HG03432 (cell line): ENCODE data around the gene CASP8.
"Not testable (repeated sequence)": the region's sequence is repeated elsewhere in the genome, so short reads cannot be mapped to it uniquely, and the experiment has no call there.

Source experiments
- ATAC-seq: cut with Tn5 transposase; IDR thresholded peaks from one replicate; pipeline ENCODE4 v1.9.1; 2021; ENCODE audit warnings: mild to moderate bottlenecking, moderate library complexity; ENCODE audit not compliant: unreplicated experiment

The CASP8 gene

DNA sequence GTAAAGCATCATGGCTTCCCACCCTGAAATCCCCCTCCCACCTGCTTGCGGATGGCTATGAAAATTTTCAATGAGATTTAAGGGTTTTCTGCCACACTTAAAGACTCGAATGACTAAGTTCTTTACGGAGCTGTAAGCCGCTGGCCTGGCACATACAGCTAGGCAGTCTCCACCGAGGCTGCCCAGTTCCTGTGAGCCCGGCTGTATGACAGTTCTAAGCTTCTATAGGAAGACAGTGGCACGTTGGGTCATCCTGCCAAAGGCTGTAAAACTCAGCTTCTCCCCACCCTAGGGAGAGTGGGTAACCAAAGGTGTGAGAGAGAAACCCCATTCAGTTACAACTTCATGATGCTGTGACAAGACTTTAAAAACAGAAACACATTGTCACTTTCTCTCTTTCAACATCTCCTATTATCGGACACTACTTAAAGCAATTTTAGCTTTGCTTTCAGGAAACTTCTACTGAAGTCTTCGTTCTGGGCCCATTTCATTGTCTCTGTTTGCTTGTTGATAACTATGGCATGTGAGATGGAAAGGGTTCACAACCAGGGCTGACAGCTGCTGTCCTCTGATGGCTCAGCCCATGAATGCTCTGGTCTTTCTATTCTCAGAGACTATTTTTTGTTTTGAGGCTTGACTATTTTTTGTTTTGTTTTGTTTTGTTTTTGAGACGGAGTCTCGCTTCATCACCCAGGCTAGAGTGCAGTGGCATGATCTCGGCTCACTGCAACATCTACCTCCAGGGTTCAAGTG is 7.1 kb downstream of the CASP8 start:
- no peak for ATAC-seq

DNA sequence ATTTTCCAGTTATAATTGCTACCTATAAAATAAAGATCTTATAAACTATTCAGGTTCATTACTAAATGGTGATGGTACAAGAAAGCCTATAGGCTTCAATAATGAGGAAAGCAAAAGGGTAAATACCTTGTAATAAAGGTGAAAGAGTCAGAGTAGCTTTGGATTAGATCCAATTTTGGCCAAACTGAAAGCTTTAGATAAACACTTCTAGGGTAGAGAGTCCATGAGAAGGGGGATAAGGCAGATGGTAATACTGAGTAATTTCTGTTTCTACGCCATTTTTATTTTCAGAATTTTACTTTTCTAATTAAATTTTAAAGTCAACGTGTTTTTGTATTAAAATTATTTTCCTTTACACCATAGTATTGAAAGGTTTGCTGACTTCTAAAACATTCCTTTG is 9.4 kb downstream of the CASP8 start:
- no peak for ATAC-seq

DNA sequence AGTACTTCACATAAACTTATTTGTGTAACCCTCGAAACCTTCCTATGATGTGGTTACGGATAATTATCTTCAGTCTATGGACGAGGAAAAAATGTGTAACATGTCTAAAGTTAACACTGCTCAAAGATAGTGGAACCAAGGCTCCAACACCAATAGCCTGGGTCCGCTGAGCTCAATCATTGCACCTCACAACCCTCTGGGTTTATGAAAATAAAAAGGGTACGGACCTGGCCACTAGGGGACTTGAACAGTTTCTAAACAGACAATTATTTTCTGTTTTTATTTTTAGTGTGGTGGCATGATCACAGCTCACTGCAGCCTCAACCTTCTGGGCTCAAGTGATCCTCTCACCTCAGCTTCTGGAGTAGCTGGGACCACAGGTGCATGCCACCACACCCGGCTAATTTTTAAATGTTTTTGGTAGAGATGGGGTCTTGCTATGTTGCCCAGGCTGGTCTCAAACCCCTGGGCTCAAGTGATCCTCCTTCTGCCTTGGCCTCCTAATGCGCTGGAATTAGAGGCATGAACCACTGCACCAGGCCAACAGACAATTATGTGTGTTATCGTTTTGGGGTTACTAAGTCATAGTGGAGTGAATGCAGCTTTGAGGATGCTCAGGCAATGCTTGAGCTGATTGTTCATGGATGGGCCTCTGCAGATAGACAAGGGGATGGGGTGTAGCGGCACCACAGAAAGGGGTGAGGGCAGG is 10.1 kb downstream of the CASP8 start:
- no peak for ATAC-seq

DNA sequence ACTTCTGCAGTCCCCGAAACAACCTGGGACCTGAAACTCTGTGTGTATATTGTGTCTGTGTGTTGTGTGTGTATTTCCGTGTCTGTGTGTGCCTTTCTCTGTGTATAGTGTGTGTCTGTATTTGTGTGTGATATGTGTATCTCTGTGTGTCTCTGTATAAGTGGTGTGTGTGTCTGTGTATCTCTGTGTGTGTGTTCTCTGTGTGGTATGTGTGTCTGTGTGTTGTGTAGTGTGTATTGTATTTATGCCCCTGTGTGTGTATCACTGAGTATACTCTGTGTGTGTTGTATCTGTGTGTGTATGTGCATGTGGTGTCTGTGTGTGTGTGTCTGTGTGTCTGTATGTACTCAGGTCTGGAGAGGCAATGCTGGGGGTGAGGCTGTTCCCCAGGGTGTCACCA is 11.6 kb downstream of the CASP8 start:
- ATAC-seq = no peak

DNA sequence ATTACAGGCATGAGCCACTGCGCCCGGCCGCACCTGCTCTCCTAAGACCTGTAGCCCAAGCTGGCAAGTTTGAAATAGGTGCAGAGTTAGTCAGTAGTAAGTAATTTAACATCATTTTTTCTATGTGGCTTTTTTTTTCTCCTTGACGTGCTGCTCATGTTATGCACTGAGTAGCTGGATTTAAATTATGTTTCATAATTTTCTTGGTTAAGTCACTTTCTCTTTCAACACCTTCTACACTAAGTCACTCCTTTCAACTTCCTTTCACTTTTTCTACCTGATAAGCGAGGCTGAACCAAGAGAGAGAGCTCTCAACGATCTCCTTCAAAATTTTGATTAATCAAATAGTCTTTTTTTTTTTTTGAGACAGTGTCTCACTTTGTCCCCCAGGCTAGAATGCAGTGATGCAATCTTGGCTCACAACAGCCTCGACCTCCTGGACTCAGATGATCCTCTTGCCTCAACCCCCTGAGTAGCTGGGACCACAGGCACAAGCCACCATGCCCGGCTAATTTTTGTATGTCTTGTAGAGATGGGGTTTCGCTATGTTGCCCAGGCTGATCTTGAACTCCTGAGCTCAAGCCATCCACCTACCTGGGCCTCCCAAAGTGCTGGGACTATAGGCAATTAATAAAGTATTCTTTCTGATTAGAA is 13.1 kb downstream of the CASP8 start:
- ATAC-seq = no peak

DNA sequence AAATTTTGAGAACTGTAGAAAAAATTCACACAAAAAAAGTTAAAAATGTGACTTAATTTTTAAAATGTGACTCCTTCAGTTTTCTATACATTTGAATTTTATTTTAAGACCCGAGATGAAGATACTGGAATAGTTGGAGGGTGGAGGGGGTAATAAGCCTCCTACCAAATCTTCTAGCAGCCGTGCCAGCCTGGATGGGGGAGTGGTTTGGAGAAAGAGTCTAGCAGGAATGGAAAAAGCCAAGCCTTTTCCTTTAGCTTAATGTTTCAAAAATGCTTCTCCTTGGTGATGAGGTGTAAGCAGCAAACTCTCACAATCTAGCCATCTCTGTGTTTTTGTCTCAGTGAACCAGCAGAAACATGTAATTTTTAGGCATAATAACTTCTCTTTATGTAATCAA is 14.7 kb downstream of the CASP8 start:
- ATAC-seq = no peak

DNA sequence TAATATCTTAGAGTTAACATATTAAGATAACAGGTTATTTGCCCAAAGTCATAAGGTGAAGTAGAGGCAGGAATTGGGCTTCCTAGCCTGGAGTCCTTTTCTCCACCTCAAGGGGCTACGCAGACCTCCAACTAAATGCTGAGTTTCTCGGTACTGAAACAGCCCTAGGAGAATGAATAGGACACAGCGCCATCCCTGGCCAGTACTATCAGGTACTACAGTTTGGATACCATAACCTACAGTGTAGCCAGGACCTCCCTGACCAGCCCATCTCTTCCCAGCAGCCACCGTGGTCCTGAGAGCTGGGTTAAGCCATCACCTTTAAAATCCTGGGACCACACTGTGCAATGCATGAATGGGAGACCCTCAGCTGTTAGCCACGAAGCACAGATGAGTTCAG is 15.7 kb downstream of the CASP8 start:
- no peak for ATAC-seq

DNA sequence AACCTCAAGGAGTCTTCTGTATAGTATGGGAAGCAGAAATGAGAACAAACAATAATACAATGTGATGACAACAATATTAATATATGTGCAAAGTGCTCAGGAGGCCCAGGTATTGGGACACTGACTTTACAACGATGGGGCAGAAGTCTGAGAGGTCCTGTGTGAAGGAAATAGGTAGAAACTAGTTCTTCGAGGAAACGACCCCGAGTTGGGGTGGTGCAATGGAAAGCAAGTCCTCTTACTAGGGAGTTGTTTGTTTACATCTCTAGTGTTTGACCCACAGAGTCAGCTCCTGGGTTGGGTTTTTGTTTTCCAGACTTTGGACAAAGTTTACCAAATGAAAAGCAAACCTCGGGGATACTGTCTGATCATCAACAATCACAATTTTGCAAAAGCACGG is 16.2 kb downstream of the CASP8 start:
- no peak for ATAC-seq

DNA sequence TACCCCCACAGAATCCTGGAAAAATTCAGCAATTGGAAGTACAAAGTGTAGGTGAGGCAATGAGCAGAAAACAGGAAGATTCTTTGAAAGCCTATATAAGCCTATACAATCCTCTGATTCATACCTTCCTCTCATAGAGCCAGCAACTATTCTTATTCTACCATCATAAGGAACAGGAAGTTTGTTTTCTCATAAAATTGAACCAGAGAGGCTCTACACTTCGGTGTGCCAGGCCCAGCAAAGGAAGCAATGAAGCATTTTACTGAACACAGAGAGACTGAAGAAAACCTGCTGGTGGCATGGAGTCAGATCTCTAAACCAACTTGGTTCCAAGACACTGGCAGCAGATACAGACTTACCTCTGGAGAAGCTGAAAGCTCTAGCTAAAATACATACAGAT is 18.7 kb downstream of the CASP8 start:
- no peak for ATAC-seq

DNA sequence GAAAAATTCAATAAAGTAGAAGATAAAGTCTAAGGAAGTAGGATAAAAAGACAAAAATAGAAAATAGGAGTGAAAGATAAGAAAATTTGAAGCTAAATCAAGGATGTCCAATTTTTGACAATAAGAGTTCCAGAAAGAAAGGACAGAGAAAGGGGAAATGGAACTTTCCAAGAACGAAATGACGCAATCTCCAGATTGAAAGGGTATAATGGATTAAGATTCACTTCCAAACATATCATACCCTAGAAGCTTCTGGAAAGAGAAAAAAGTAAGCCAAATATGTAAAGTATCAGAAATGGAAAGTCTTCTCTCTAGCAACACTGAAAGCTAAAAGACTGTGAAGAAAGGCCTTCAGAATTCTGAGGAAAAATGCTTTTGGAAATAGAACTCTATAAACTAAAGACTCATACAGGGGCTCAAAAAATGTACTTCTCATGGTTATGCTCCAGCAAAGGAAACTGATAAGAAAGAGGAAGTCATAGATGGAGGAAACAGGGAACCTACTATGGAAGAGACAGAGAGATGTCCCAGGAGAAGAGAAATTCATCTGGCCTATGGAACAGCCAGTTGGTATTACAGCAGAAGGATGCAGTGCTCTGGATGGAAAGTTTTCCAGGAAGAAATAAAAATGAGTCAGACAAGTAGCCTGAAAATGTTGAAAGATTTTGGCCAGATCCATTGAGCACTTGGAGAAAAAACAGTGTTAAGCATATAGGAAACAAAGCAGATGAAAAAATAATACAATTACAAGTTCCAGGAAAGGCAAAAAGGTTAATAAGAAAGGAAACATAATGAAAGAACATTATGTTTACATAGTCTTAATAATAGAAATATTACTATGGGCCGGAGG is 20.1 kb downstream of the CASP8 start:
- no peak for ATAC-seq

DNA sequence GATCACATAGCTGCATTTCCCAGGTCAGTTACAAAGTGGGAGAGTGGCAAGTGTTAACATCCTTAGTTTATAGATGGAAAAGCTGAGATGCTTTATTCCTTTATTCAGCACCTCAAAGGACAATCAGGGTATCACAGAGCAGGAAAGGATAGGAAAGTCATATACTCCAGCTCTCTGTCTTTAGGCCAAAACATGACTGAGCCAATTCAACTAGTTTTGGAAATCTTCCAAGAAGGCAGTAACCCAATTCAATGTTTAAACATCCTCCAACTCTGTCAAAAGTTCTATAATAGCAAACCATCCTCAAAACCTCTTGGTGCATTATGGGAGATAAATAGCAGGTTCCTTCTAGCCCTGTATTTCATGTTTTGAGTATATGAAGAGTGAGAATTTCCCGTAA is 25.2 kb downstream of the CASP8 start:
- no peak for ATAC-seq

DNA sequence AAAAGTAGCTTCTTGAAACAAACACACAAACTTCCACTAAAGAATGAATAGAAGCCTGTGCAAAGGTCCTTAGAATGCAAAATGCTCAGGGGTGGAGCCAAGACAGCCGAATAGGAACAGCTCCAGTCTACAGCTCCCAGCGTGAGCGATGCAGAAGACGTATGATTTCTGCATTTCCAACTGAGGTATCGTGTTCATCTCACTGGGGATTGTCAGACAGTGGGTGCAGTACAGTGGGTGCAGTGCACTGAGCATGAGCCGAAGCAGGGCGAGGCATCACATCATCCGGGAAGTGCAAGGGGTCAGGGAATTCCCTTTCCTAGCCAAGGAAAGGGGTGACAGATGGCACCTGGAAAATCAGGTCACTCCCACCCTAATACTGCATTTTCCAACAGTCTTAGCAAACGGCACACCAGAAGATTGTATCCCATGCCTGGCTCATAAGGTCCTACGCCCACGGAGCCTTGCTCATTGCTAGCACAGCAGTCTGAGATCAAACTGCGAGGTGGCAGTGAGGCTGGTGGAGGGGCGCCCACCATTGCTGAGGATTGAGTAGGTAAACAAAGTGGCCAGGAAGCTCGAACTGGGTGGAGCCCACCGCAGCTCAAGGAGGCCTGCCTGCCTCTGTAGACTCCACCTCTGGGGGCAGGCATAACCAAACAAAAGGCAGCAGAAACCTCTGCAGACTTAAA is 30.3 kb downstream of the CASP8 start:
- ATAC-seq = not testable (repeated sequence)

DNA sequence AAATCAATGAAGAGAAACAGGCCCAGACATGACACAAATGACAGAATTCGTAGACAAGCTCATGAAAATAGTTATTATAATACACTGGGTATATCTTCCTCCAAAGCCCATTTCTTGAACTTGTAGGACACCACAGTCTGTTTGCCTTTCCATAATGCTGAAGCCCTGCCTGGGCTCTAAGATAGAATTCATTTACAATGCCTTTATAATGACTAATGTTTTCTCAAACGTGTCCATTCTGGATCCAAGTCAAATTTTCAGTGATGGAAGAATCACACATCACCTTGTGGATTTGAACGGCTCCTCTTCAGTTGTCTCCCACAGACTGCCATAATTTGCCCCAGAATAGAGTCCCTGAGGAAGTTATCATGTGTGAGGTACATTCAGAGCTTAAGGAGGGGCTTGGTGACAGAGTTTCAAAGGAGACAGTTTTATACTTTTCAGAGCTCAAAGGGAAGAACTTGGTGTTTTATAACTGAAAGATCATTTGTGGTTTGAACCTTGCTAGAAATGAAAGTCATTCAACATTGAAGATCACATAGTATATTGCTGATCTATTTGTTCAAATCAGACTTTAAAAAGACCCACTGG is 38.2 kb downstream of the CASP8 start:
- no peak for ATAC-seq

DNA sequence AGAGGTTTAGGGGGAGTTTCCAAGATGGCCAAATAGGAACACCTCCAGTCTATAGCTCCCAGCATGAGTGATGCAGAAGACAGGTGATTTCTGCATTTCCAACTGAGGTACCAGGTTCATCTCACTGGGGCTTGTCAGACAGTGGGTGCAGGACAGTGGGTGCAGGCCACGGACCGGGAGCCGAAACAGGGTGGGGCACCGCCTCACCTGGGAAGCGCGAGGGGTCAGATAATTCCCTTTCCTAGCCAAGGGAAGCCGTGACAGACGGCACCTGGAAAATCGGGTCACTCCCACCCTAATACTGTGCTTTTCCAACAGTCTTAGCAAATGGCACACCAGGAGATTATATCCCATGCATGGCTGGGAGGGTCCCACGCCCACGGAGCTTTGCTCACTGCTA is 39.6 kb downstream of the CASP8 start:
- ATAC-seq = not testable (repeated sequence)

DNA sequence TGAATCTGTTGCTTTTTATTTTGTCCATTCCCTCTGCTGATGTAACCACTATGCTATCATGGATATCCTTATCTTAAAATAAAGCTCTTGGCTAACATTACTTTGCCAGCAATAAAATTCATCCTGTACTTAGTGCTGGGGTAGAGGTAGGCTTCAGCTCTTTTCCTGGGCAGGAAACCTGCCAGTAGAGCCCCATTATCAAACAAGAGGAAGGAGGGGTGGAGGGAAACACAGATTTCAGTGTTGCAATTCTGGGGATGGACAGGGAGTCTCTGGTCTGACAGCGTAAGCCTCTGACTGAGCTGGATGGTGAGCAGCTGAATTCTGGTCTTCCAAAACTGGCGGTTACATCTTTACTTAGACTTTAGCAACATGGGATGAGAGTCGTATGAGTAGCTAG is 47.5 kb downstream of the CASP8 start:
- ATAC-seq = no peak

DNA sequence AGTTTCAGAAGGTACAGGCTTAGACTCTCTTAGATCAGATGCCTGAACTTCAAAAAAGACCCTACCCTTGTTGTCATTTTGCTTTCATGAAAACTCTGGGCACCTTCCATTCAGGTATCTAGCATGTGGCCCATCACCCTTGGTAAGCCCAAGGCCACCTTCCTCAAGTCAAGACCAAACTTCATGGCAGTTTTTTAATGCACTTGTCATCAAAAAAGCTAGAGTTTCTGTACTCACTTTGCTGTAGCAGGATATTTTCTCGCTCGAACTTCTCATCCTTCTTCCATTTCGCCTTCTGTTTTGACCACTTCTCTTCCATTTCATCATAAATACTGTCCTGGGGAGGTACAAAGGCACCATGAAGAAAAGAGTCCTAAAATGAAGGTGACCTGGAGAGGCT is 48.6 kb downstream of the CASP8 start:
- ATAC-seq = no peak

DNA sequence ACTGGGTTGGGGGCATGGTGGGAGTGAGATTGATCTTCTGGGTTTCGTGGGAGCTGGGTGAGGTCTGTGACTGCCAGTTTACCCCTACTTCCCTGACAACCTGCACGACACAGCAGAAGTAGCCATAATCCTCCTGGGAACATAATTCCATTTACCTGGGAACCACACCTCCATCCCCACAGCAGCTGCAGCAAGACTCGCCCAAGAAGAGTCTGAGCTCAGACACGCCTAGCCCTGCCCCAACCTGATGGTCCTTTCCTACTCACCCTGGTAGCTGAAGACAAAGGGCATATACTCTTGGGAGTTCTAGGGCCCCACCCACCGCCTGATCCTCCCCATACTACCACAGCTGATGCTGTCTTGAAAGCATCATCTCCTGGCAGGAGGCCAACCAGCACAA is 53.0 kb downstream of the CASP8 start:
- no peak for ATAC-seq

DNA sequence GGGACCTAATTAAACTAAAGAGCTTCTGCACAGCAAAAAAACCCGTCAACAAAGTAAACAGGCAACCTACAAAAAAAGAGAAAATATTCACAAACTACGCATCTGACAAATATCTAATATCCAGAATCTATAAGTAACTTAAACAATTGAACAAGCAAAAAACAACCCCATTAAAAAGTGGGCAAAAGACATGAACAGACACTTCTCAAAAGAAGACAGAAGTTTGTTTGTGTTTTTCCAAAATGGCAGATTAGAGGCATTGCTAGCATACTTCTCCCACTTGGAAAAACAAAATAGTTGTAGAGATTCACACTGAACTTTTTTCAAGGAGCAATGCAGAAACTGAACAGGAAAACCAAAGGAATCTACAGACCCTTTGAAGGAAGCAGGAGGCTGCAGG is 59.2 kb downstream of the CASP8 start:
- ATAC-seq = no peak

DNA sequence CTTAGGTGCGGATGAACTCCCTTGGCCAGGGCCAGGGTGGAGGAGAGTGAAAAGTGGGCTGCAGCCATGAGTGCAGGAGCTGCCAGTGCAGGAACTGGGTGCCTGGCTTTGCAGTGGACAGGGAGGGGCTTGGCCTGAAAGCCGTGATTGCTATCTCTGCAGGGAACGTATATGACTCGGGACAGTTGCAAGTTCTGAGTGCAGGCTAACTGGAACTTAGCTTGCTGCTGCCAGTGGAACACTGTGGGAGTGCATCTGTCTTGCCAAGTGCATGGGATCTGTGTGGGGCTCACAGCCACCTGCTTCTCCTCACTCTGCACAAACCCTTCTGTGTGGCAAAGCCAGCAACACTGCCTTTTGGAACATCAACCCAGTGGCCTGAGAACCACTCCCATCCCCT is 59.9 kb downstream of the CASP8 start:
- no peak for ATAC-seq

DNA sequence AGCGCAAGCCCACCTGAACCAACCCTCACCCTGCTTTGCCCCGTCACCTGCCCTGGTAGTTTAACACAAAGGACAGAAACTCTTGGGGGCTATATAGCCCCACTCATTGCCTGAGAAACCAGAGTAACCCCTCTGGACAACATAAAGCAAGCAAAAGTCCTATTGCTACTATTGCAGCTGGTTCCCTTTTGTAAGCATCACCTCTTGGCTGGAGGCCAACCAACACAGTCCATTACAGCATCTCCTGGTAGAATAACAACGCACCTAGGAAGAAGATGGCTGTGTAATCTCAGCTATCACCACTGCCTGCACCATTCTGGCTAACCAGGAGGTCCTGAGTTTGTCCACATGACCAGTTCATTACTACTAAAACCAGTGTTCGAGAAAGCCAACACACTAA is 60.4 kb downstream of the CASP8 start:
- no peak for ATAC-seq
